Right cardiac atrium (tissue), 5 donors: ENCODE measurements around the gene CFI. TPM values are rescaled to one million over a fixed set of nuclear protein-coding genes. Genes with fewer than 3 reads are reported as not detected.

Source experiments
- ATAC-seq, 2 donors: fragments of 200-7000 bp; cut with Tn5 transposase; one replicate each; pipeline versions ENCODE4 v1.8.0 to v1.9.1; 2020; ENCODE audit warnings: moderate library complexity in 2 of 2, mild to moderate bottlenecking in 1 of 2
- DNase-seq, 3 donors: peaks; one replicate each; pipeline ENCODE4 v3.0.0-alpha.2; 2020
- H3K27ac ChIP-seq: one replicate; pipeline ENCODE4 v1.5.1; 2013; ENCODE audit warnings: mild to moderate bottlenecking, low read length, control low read depth, moderate library complexity
- H3K27me3 ChIP-seq: one replicate; pipeline ENCODE4 v1.6.1; 2013; ENCODE audit not compliant: control insufficient read depth, insufficient read depth
- H3K4me1 ChIP-seq: one replicate; pipeline ENCODE4 v1.6.1; 2013; ENCODE audit warnings: low read length; ENCODE audit not compliant: control insufficient read depth, insufficient read depth
- H3K4me3 ChIP-seq: one replicate; pipeline ENCODE4 v1.5.1; 2013; ENCODE audit warnings: low read length, control low read depth
- H3K9me3 ChIP-seq: one replicate; pipeline ENCODE4 v1.6.1; 2013; ENCODE audit warnings: low read length; ENCODE audit not compliant: control insufficient read depth
- WGBS: extraction: QIAGEN DNeasy Blood & Tissue Kit; methylation state at CpG from one replicate; pipeline ENCODE4 v1.1.7; 2013; 5-methylcytosine and 5-hydroxymethylcytosine counted together
- intact Hi-C, 4 donors: fragments of 100-400 bp; cut with DNase I; formaldehyde crosslinking; loops; one replicate each; pipeline versions ENCODE4 v1.11.0 to v1.14.0; 2022 to 2023
- polyA plus RNA-seq: library from polyadenylated mRNA; stranded (reverse); fragments of 200-250 nt; gene quantifications from one replicate; pipeline ENCODE4 v1.2.3, GENCODE V29; 2013
- total RNA-seq, 4 donors: library from RNA; stranded (reverse); fragmentation: NEBNext Ultra II Directional; extraction: Animal tissue kit (Norgen Biotek cat#: 25700); gene quantifications; one replicate each; pipeline ENCODE4 v1.2.1, GENCODE V29; 2021
- donor health status: healthy with polysubstance abuse.
- donor health status: DM: no; HTN: yes; CAD: no.
- donor health status: DM: no; HTN: no; CAD: no.
- donor health status: DM: no; HTN: yes; CAD: no; lungs with severe emphysema.
- donor health status: DM: yes; HTN: yes; CAD: no.

The CFI gene
- total and polyA plus RNA-seq, 5 donors, result 14.8 to 19.5 (median 18.4) TPM

GRCh38 chr4:109703664-109704361, 98.0 kb downstream of the CFI start:
- DNase-seq, result no peak
- Histone ChIP-seq H3K27ac (peak overlapping the region; percentile 73), H3K27me3 (no peaks in the 10 kb centered on the region), H3K4me3 (peak overlapping the region; percentile 76), H3K9me3 (no peaks in the 10 kb centered on the region), H3K4me1 (peaks cover 6% of the 10 kb centered on the region)
- 9% methylated on average over 11 of the region's 11 CpGs for WGBS
- intact Hi-C loops, result loop anchor here in 3 of 4 donors (10.0 kb wide), 2 partner anchors 111 to 279 kb away; partner anchors contain the start of gene GAR1 (in 3 of the 3)
- peak; percentile 9 to 16 for ATAC-seq

GRCh38 chr4:109702950-109703663, 98.7 kb downstream of the CFI start, which contains the start of gene CASP6:
Gene CASP6, minus strand, starts transcription at chr4:109703445. Its CDS starts 50 bp downstream, at chr4:109703395.
- no peaks in the 10 kb centered on the region for H3K27me3 ChIP-seq

GRCh38 chr4:109701566-109702410, 100.0 kb downstream of the CFI start:
- H3K4me3 ChIP-seq, result peak overlapping the region; percentile 76
- no peaks in the 10 kb centered on the region for H3K27me3 ChIP-seq
- 48% methylated on average over 21 of the region's 21 CpGs for WGBS
- H3K4me1 ChIP-seq, result peaks cover 6% of the 10 kb centered on the region
- H3K9me3 ChIP-seq, result no peaks in the 10 kb centered on the region
- no peak for ATAC-seq
- DNase-seq, result peak in 1 of 3 donors; percentile 53
- intact Hi-C loops, result loop anchor here in 3 of 4 donors (10.0 kb wide), 2 partner anchors 113 to 277 kb away; partner anchors contain the start of gene GAR1 (in 3 of the 3)
- H3K27ac ChIP-seq, result no peak overlapping the region

More at GRCh38 chr4:109702950-109703663, 98.7 kb downstream of the CFI start, which contains the start of gene CASP6:
- under 1% methylated on average over 72 of the region's 72 CpGs for WGBS
- Histone ChIP-seq H3K4me3 (peak within 1 kb of the TSS; percentile 76), H3K4me1 (peaks cover 6% of the 10 kb centered on the region), H3K27ac (peak within 1 kb of the TSS; percentile 73), H3K9me3 (no peaks in the 10 kb centered on the region)
- DNase-seq (peak; percentile 90 to 97 (median 95)), ATAC-seq (peak; percentile 98)
- intact Hi-C loops, result loop anchor here in 3 of 4 donors (10.0 kb wide), 2 partner anchors 112 to 278 kb away; partner anchors contain the start of gene GAR1 (in 3 of the 3)

GRCh38 chr4:109699553-109700225, 102.1 kb downstream of the CFI start:
- Histone ChIP-seq H3K9me3 (no peaks in the 10 kb centered on the region), H3K27ac (no peak overlapping the region), H3K4me1 (peaks cover 6% of the 10 kb centered on the region), H3K4me3 (no peak overlapping the region), H3K27me3 (no peaks in the 10 kb centered on the region)
- DNase-seq, result peak in 1 of 3 donors; percentile 44
- WGBS, result 83% methylated on average over 8 of the region's 8 CpGs
- no peak for ATAC-seq
- intact Hi-C loops, result loop anchor here in 3 of 4 donors (10.0 kb wide), 2 partner anchors 115 to 275 kb away; partner anchors contain the start of gene GAR1 (in 3 of the 3)

GRCh38 chr4:109698656-109699055, 103.1 kb downstream of the CFI start:
- H3K9me3 ChIP-seq, result no peaks in the 10 kb centered on the region
- DNase-seq, result no peak
- H3K27ac ChIP-seq, result no peak overlapping the region
- no peak overlapping the region for H3K4me3 ChIP-seq
- intact Hi-C loops, result no loop called here
- WGBS, result 97% methylated on average over 1 of the region's 1 CpG
- peaks cover 6% of the 10 kb centered on the region for H3K4me1 ChIP-seq
- H3K27me3 ChIP-seq, result no peaks in the 10 kb centered on the region
- no peak for ATAC-seq

- intact Hi-C loops, result no loop called here
- no peak overlapping the region for H3K4me3 ChIP-seq
- no peaks in the 10 kb centered on the region for H3K27me3 ChIP-seq
- 94% methylated on average over 1 of the region's 1 CpG for WGBS
- no peaks in the 10 kb centered on the region for H3K9me3 ChIP-seq
- no peak overlapping the region for H3K27ac ChIP-seq
- H3K4me1 ChIP-seq, result no peaks in the 10 kb centered on the region
- DNase-seq (no peak), ATAC-seq (no peak)
Observed at GRCh38 chr4:109691411-109691920, 110.3 kb downstream of the CFI start.

Other genes with a start within 250 kb of the CFI start
- gene MCUB, start 241.8 kb downstream of the CFI start, total RNA-seq, result 10 to 100 TPM; 10.8 to 25.3 (median 18.5) TPM
- gene MCUB, start 241.8 kb downstream of the CFI start, polyA plus RNA-seq, result 14.8 TPM
- 10 to 100 TPM in 1 of 4 donors, 1 to 10 TPM in 3; 6.5 to 13.4 (median 8.7) TPM for gene CASP6, start 98.6 kb downstream of the CFI start, total RNA-seq
- 9.9 TPM for gene CASP6, start 98.6 kb downstream of the CFI start, polyA plus RNA-seq
- gene PLA2G12A, start 71.9 kb downstream of the CFI start, total RNA-seq, result 10 to 100 TPM; 57.1 to 85.0 (median 62.6) TPM
- 50.1 TPM for gene PLA2G12A, start 71.9 kb downstream of the CFI start, polyA plus RNA-seq
- 10 to 100 TPM in 2 of 4 donors, 1 to 10 TPM in 2; 6.5 to 10.1 (median 8.7) TPM for gene GAR1, start 13.8 kb upstream of the CFI start, total RNA-seq
- gene GAR1, start 13.8 kb upstream of the CFI start, polyA plus RNA-seq, result 13.6 TPM
- gene RRH, start 26.0 kb upstream of the CFI start, total RNA-seq, result under 1 TPM in 2 of 4 donors, not detected in 2; 0.21 to 0.23 TPM
- not detected for gene RRH, start 26.0 kb upstream of the CFI start, polyA plus RNA-seq
- under 1 TPM; 0.06 to 0.14 (median 0.10) TPM for gene LRIT3, start 46.1 kb upstream of the CFI start, total RNA-seq
- 0.07 TPM for gene LRIT3, start 46.1 kb upstream of the CFI start, polyA plus RNA-seq
- 10 to 100 TPM in 3 of 4 donors, 1 to 10 TPM in 1; 8.8 to 17.8 (median 13.6) TPM for gene EGF, start 110.9 kb upstream of the CFI start, total RNA-seq
- gene EGF, start 110.9 kb upstream of the CFI start, polyA plus RNA-seq, result 5.3 TPM